ENCODE data around the gene ENOX1.

ENOX1 gene

DNA sequence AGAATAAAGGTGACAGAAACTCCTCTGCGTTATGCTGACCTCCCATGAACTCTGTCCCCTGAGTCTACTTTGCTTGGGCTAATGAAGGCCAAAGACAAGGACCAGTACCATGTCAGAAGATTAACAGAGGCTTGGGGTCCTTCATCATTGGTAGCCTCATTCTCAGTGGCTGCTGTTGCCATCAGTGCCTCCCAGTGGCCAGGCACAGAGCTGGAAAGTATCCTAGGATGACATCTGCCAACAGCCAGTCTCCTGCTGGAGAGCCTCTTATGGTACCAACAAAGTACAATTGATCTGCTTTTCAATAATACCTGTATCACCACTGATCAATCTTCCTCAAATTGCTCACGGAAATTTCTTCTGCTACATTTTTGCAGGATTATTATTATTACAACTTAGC lies 481.8 kb downstream of the ENOX1 start:
- Histone ChIP-seq H3K4me3 (ENCODE audit: low read depth, low read length) (no peak overlapping the region), H3K36me3 (ENCODE audit: control insufficient read depth in 1 of 2, insufficient read depth in 2 of 2, low read length in 2 of 2) (no peaks in the 10 kb centered on the region), H3K18ac (ENCODE audit: low read length) (no peak overlapping the region), H3K9me3 (ENCODE audit: insufficient read depth, low read depth, low read length) (no peaks in the 10 kb centered on the region), H3K23ac (ENCODE audit: low read length) (no peak overlapping the region), H3K9ac (ENCODE audit: low read length) (no peak overlapping the region), H3K79me2 (ENCODE audit: control insufficient read depth, insufficient read depth, low read length, poor library complexity) (no peaks in the 10 kb centered on the region), H3K14ac (ENCODE audit: low read length) (no peak overlapping the region), H2BK5ac (ENCODE audit: low read depth, low read length, poor library complexity) (no peak overlapping the region), H2BK12ac (ENCODE audit: low read length) (no peak overlapping the region), H3K27ac (ENCODE audit: low read depth, low read length) (no peak overlapping the region), H2AFZ (ENCODE audit: insufficient read depth, low read length, poor library complexity) (no peak overlapping the region), H4K91ac (ENCODE audit: low read depth, low read length) (no peak overlapping the region), H2BK120ac (ENCODE audit: insufficient read depth, low read length, poor library complexity) (no peak overlapping the region), H3K4ac (ENCODE audit: low read depth, low read length) (no peak overlapping the region), H4K12ac (ENCODE audit: low read depth, low read length) (no peak overlapping the region), H3K4me2 (ENCODE audit: low read length) (no peak overlapping the region), H3K79me1 (ENCODE audit: low read length) (no peaks in the 10 kb centered on the region), H3K27me3 (ENCODE audit: insufficient read depth, low read length) (no peaks in the 10 kb centered on the region), H2AK5ac (ENCODE audit: low read length) (no peak overlapping the region), H3K4me1 (ENCODE audit: control insufficient read depth in 1 of 2, insufficient read depth in 2 of 2, low read length in 2 of 2) (peaks cover 4% of the 10 kb centered on the region in 2 experiments), H4K8ac (ENCODE audit: low read depth, low read length) (no peak overlapping the region)
- no CpG with 5 or more reads among the region's 2 CpGs for WGBS (ENCODE audit: extremely low coverage, insufficient coverage, insufficient read length)
- no peak for DNase-seq

DNA sequence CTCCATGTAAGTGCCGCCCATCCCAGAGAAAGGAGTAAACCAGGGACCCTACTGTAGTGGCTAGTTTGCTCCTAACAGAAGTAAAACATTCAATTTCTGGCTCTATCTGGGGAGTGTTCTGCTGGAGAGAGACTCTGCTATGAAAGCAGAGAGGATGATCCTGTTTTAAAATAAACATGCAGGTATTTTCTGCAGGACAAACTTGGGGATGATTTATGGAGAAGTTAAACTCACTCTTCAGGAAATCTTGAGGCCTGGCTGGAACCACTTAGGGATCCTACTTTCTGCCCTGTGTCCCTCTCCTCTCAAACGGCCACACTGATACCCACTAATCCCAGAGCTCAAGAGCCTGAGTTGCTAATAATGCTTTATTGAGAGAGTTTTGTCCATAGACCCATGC lies 482.3 kb downstream of the ENOX1 start:
- H3K9me3 ChIP-seq (ENCODE audit: insufficient read depth, low read depth, low read length): no peaks in the 10 kb centered on the region
- peaks cover 4% of the 10 kb centered on the region in 2 experiments for H3K4me1 ChIP-seq (ENCODE audit: control insufficient read depth in 1 of 2, insufficient read depth in 2 of 2, low read length in 2 of 2)
- H4K12ac ChIP-seq (ENCODE audit: low read depth, low read length): no peak overlapping the region
- H2AFZ ChIP-seq (ENCODE audit: insufficient read depth, low read length, poor library complexity): no peak overlapping the region
- H3K4me2 ChIP-seq (ENCODE audit: low read length): no peak overlapping the region
- H3K9ac ChIP-seq (ENCODE audit: low read length): no peak overlapping the region
- no peaks in the 10 kb centered on the region for H3K36me3 ChIP-seq (ENCODE audit: control insufficient read depth in 1 of 2, insufficient read depth in 2 of 2, low read length in 2 of 2)
- H3K18ac ChIP-seq (ENCODE audit: low read length): no peak overlapping the region
- H3K4me3 ChIP-seq (ENCODE audit: low read depth, low read length): no peak overlapping the region
- H3K27me3 ChIP-seq (ENCODE audit: insufficient read depth, low read length): no peaks in the 10 kb centered on the region
- no peak overlapping the region for H3K23ac ChIP-seq (ENCODE audit: low read length)
- WGBS (ENCODE audit: extremely low coverage, insufficient coverage, insufficient read length): no CpG with 5 or more reads among the region's 2 CpGs
- no peak overlapping the region for H2AK5ac ChIP-seq (ENCODE audit: low read length)
- H3K4ac ChIP-seq (ENCODE audit: low read depth, low read length): no peak overlapping the region
- H2BK120ac ChIP-seq (ENCODE audit: insufficient read depth, low read length, poor library complexity): no peak overlapping the region
- H3K14ac ChIP-seq (ENCODE audit: low read length): no peak overlapping the region
- H4K8ac ChIP-seq (ENCODE audit: low read depth, low read length): no peak overlapping the region
- no peak overlapping the region for H2BK12ac ChIP-seq (ENCODE audit: low read length)
- no peaks in the 10 kb centered on the region for H3K79me1 ChIP-seq (ENCODE audit: low read length)
- H2BK5ac ChIP-seq (ENCODE audit: low read depth, low read length, poor library complexity): no peak overlapping the region
- no peak overlapping the region for H4K91ac ChIP-seq (ENCODE audit: low read depth, low read length)
- no peaks in the 10 kb centered on the region for H3K79me2 ChIP-seq (ENCODE audit: control insufficient read depth, insufficient read depth, low read length, poor library complexity)
- no peak for DNase-seq
- H3K27ac ChIP-seq (ENCODE audit: low read depth, low read length): no peak overlapping the region

DNA sequence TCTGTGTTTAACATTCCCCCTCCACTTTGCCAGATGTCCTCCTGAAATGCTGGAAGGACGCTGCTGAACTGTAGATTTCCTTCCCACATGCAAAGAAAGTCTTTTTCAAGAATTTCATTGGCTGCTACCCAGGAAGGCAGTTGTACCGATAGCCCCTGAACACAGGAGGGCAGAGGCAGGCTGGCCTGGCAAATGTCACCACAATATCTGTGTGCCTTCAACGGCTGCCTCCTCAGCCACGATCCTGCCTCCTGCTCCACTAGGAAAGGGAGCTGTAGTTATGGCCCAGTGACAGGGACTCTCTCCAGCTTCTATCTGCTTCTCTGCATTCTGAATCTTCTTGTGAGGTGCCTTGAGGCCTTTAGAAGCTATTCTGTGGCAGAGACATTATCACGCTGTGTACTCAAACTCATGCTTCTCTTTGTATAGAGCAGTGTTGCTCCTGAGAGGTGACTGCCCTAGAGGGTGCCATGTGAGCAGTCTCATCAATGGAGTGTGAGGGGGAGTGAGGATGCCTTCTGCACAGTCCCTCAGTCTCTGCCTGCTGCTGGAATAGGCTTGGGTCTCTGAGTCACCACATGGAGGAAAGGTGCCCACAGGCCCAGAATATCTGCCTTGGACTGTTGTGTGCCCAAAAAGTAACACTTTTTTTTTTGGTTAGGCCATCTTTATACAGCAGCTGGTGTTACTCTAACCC lies 483.6 kb downstream of the ENOX1 start:
- Histone ChIP-seq H3K4me1 (ENCODE audit: control insufficient read depth in 1 of 2, insufficient read depth in 2 of 2, low read length in 2 of 2) (peaks cover 4% of the 10 kb centered on the region in 2 experiments), H4K8ac (ENCODE audit: low read depth, low read length) (no peak overlapping the region), H3K9me3 (ENCODE audit: insufficient read depth, low read depth, low read length) (no peaks in the 10 kb centered on the region), H2BK5ac (ENCODE audit: low read depth, low read length, poor library complexity) (no peak overlapping the region), H2BK12ac (ENCODE audit: low read length) (no peak overlapping the region), H3K4me2 (ENCODE audit: low read length) (no peak overlapping the region), H4K12ac (ENCODE audit: low read depth, low read length) (no peak overlapping the region), H4K91ac (ENCODE audit: low read depth, low read length) (no peak overlapping the region), H3K36me3 (ENCODE audit: control insufficient read depth in 1 of 2, insufficient read depth in 2 of 2, low read length in 2 of 2) (no peaks in the 10 kb centered on the region), H3K23ac (ENCODE audit: low read length) (no peak overlapping the region), H2BK120ac (ENCODE audit: insufficient read depth, low read length, poor library complexity) (no peak overlapping the region), H2AFZ (ENCODE audit: insufficient read depth, low read length, poor library complexity) (no peak overlapping the region), H3K9ac (ENCODE audit: low read length) (no peak overlapping the region), H3K4ac (ENCODE audit: low read depth, low read length) (no peak overlapping the region), H3K79me2 (ENCODE audit: control insufficient read depth, insufficient read depth, low read length, poor library complexity) (no peaks in the 10 kb centered on the region), H2AK5ac (ENCODE audit: low read length) (no peak overlapping the region), H3K27me3 (ENCODE audit: insufficient read depth, low read length) (no peaks in the 10 kb centered on the region), H3K79me1 (ENCODE audit: low read length) (no peaks in the 10 kb centered on the region), H3K18ac (ENCODE audit: low read length) (no peak overlapping the region), H3K27ac (ENCODE audit: low read depth, low read length) (no peak overlapping the region), H3K14ac (ENCODE audit: low read length) (no peak overlapping the region), H3K4me3 (ENCODE audit: low read depth, low read length) (no peak overlapping the region)
- DNase-seq: peak in 1 of 2 donors; percentile 37
- no CpG with 5 or more reads among the region's 5 CpGs for WGBS (ENCODE audit: extremely low coverage, insufficient coverage, insufficient read length)

DNA sequence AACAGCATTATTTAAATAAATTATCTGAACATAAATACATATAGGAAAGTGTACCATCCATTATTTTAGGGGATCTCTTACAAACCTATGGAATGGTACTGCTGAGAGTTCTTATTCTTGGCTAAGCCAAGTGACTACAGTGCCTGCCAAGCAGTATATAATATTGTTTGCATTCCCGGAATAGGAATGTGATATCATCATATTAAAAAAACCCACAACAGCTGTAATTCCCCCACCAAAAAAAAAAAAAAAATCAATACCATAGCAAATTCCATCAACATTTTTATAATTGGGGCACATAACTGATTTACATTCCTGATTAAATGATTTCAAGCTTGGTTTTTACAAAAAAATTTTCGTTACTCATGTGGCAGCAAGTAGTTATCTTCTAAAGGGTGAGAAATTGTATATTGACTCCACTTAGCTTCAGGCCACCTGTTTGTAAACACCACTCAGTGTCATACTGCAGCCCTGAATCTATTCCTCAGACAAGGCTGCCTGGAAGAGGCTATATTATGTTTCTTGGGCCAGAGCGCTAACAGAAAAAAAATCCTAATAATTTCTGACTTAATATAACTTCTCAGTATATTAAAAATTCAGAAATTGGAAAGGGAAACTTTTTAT lies 485.3 kb downstream of the ENOX1 start:
- no peak overlapping the region for H3K14ac ChIP-seq (ENCODE audit: low read length)
- H3K36me3 ChIP-seq (ENCODE audit: control insufficient read depth in 1 of 2, insufficient read depth in 2 of 2, low read length in 2 of 2): no peaks in the 10 kb centered on the region
- no peak overlapping the region for H2AK5ac ChIP-seq (ENCODE audit: low read length)
- no peaks in the 10 kb centered on the region for H3K79me2 ChIP-seq (ENCODE audit: control insufficient read depth, insufficient read depth, low read length, poor library complexity)
- no peak overlapping the region for H3K18ac ChIP-seq (ENCODE audit: low read length)
- H3K9me3 ChIP-seq (ENCODE audit: insufficient read depth, low read depth, low read length): no peaks in the 10 kb centered on the region
- no peaks in the 10 kb centered on the region for H3K79me1 ChIP-seq (ENCODE audit: low read length)
- no peaks in the 10 kb centered on the region for H3K27me3 ChIP-seq (ENCODE audit: insufficient read depth, low read length)
- no peak overlapping the region for H2BK5ac ChIP-seq (ENCODE audit: low read depth, low read length, poor library complexity)
- no peak overlapping the region for H3K4me3 ChIP-seq (ENCODE audit: low read depth, low read length)
- no peak for DNase-seq
- no CpG with 5 or more reads among the region's 3 CpGs for WGBS (ENCODE audit: extremely low coverage, insufficient coverage, insufficient read length)
- no peak overlapping the region for H2BK120ac ChIP-seq (ENCODE audit: insufficient read depth, low read length, poor library complexity)
- H2BK12ac ChIP-seq (ENCODE audit: low read length): no peak overlapping the region
- no peak overlapping the region for H4K12ac ChIP-seq (ENCODE audit: low read depth, low read length)
- H4K8ac ChIP-seq (ENCODE audit: low read depth, low read length): no peak overlapping the region
- H3K27ac ChIP-seq (ENCODE audit: low read depth, low read length): no peak overlapping the region
- H3K4me2 ChIP-seq (ENCODE audit: low read length): no peak overlapping the region
- no peak overlapping the region for H3K9ac ChIP-seq (ENCODE audit: low read length)
- peaks cover 4% of the 10 kb centered on the region in 2 experiments for H3K4me1 ChIP-seq (ENCODE audit: control insufficient read depth in 1 of 2, insufficient read depth in 2 of 2, low read length in 2 of 2)
- no peak overlapping the region for H3K4ac ChIP-seq (ENCODE audit: low read depth, low read length)
- no peak overlapping the region for H4K91ac ChIP-seq (ENCODE audit: low read depth, low read length)
- H2AFZ ChIP-seq (ENCODE audit: insufficient read depth, low read length, poor library complexity): no peak overlapping the region
- no peak overlapping the region for H3K23ac ChIP-seq (ENCODE audit: low read length)
